ENCODE measurements around the gene DMBT1. TPM values are rescaled to one million over a fixed set of nuclear protein-coding genes. Genes with fewer than 3 reads are reported as not detected.

DMBT1 gene
- total and polyA plus RNA-seq, 2 of the 4 experiments (the other 2 are of a cell fraction) = under 0.01 TPM; not detected in 1

DNA sequence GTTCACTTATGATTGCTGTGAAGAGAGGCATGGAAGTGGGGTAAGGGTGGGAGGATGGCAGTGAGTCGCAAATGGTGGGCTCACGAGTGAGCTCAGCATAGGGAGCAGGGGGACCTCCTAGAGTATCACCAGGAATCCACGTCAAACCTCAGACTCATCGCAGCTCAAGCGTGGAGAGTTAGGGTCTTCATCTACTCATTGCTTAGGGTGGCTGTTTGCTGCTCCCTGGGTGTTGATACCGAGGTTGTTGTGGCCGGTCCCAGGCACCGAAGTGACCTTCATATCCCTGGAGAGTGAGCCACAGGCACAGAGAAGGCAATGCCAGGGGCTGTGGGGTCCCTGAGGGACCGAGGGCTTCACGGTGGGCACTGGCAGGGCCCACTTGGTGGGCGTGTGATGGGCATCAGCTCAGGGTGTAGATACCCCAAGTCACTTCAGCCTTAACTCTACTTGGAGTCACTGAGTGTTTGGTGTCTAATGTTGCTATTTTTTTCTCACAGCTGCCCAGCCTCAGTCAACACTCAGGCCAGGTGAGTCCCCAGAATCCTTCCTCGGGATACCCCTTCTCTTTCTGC lies 16.8 kb downstream of the DMBT1 start:
- no peak overlapping the region for H2BK20ac ChIP-seq (ENCODE audit: low read depth, low read length)
- no peak overlapping the region for H3K27ac ChIP-seq (ENCODE audit: insufficient read depth, low read length)
- intact Hi-C loops (cut with micrococcal nuclease) = no loop called here
- no peaks in the 10 kb centered on the region for H3K9me1 ChIP-seq (ENCODE audit: insufficient read depth, low read length)
- in situ Hi-C loops (cut with MboI; ENCODE audit: low sequenced_read_pairs) = loop anchor here (10.0 kb wide), 1 partner anchor 233 kb away; no protein-coding TSS in a partner anchor
- H3K14ac ChIP-seq (replicated peaks; ENCODE audit: low read depth, low read length) = no peak overlapping the region
- no peaks in the 10 kb centered on the region for H3K4me1 ChIP-seq (ENCODE audit: control insufficient read depth, insufficient read depth, low read length)
- H3K56ac ChIP-seq (ENCODE audit: extremely low read depth, insufficient read depth, low read length) = no peak overlapping the region
- H2AK9ac ChIP-seq (replicated peaks; ENCODE audit: low read depth, low read length, poor library complexity) = peak overlapping the region; percentile 72
- no peak overlapping the region for H4K91ac ChIP-seq (ENCODE audit: insufficient read depth, low read depth, low read length)
- H2AK5ac ChIP-seq (ENCODE audit: low read depth, low read length) = no peak overlapping the region
- no peaks in the 10 kb centered on the region for H3K36me3 ChIP-seq (ENCODE audit: control insufficient read depth, insufficient read depth, low read length)
- no peak overlapping the region for H4K8ac ChIP-seq (ENCODE audit: low read depth in 2 of 2, low read length in 2 of 2)
- TF ChIP-seq SMC3 (IDR thresholded peaks at IDR 0.05; ENCODE audit: low read depth, low read length) = no peak
- no peak for TF ChIP-seq RAD21 (IDR thresholded peaks at IDR 0.05; ENCODE audit: low read length)
- TF ChIP-seq NFE2L2 (IDR thresholded peaks at IDR 0.05; ENCODE audit: low read depth, low read length) = no peak
- no peak for TF ChIP-seq MAZ (IDR thresholded peaks at IDR 0.05; ENCODE audit: borderline replicate concordance, low read depth, low read length)
- TF ChIP-seq POLR2A (IDR thresholded peaks at IDR 0.05; ENCODE audit: low read depth, low read length) = no peak
- no peak for TF ChIP-seq RCOR1 (IDR thresholded peaks at IDR 0.05; ENCODE audit: insufficient replicate concordance, low read length)
- TF ChIP-seq, protein P1, sequence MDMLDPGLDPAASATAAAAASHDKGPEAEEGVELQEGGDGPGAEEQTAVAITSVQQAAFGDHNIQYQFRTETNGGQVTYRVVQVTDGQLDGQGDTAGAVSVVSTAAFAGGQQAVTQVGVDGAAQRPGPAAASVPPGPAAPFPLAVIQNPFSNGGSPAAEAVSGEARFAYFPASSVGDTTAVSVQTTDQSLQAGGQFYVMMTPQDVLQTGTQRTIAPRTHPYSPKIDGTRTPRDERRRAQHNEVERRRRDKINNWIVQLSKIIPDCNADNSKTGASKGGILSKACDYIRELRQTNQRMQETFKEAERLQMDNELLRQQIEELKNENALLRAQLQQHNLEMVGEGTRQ (IDR thresholded peaks at IDR 0.05; ENCODE audit: low read depth, low read length) = no peak
- no peak for TF ChIP-seq BHLHE40 (IDR thresholded peaks at IDR 0.05; ENCODE audit: low read depth, low read length)
- TF ChIP-seq FOS (IDR thresholded peaks at IDR 0.05; ENCODE audit: low read depth, low read length) = no peak
- TF ChIP-seq CEBPB (IDR thresholded peaks at IDR 0.05; ENCODE audit: low read depth, low read length) = no peak
- no peak for TF ChIP-seq MAFK (IDR thresholded peaks at IDR 0.05; ENCODE audit: low read depth, low read length)
- TF ChIP-seq, protein P2, sequence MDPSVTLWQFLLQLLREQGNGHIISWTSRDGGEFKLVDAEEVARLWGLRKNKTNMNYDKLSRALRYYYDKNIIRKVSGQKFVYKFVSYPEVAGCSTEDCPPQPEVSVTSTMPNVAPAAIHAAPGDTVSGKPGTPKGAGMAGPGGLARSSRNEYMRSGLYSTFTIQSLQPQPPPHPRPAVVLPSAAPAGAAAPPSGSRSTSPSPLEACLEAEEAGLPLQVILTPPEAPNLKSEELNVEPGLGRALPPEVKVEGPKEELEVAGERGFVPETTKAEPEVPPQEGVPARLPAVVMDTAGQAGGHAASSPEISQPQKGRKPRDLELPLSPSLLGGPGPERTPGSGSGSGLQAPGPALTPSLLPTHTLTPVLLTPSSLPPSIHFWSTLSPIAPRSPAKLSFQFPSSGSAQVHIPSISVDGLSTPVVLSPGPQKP (IDR thresholded peaks at IDR 0.05; ENCODE audit: borderline replicate concordance, low read depth, low read length) = no peak
- no peak for TF ChIP-seq RFX5 (IDR thresholded peaks at IDR 0.05; ENCODE audit: low read depth, low read length)
- no peak for TF ChIP-seq CHD1 (IDR thresholded peaks at IDR 0.05; ENCODE audit: low read depth, low read length)
- H4K20me1 ChIP-seq (ENCODE audit: insufficient read depth, low read length) = no peaks in the 10 kb centered on the region
- no peak overlapping the region for H2BK120ac ChIP-seq (ENCODE audit: low read depth, low read length)
- POLR2A ChIA-PET (ENCODE audit: unreplicated experiment) = no interaction called here
- H3K4ac ChIP-seq (ENCODE audit: low read depth, low read length) = no peak overlapping the region
- H3K27me3 ChIP-seq (ENCODE audit: control insufficient read depth, insufficient read depth, low read length) = no peaks in the 10 kb centered on the region; the same call in 1 of the 2 replicates
- no peak overlapping the region for H3K18ac ChIP-seq (ENCODE audit: low read depth, low read length)
- no peaks in the 10 kb centered on the region for H3K79me1 ChIP-seq (ENCODE audit: low read depth in 1 of 2, low read length in 2 of 2)
- no peaks in the 10 kb centered on the region for H3K9me3 ChIP-seq (ENCODE audit: control insufficient read depth, insufficient read depth, low read length)
- WGBS, 2 experiments (ENCODE audit: extremely low coverage in 2 of 2, insufficient read length in 1 of 2) = 30% methylated on average over 3 of the region's 12 CpGs; no CpG with 5 or more reads in 1 of the 2 experiments
- no peak overlapping the region for H3K4me2 ChIP-seq (ENCODE audit: low read depth, low read length)
- H4K5ac ChIP-seq (ENCODE audit: low read depth, low read length) = no peak overlapping the region
- no peak overlapping the region for H3K9ac ChIP-seq (ENCODE audit: low read depth, low read length)
- H2BK5ac ChIP-seq (ENCODE audit: low read depth, low read length, poor library complexity, severe bottlenecking) = no peak overlapping the region
- peak overlapping the region; percentile 43 for H2AFZ ChIP-seq (replicated peaks; ENCODE audit: low read length, poor library complexity)
- dilution Hi-C loops (cut with HindIII; ENCODE audit: low sequenced_read_pairs, unreplicated experiment) = no loop called here
- no peak overlapping the region for H3K4me3 ChIP-seq (ENCODE audit: insufficient read depth, low read depth, low read length)
- no TSS peak for BruUV-seq (replicated peaks)
- DNase-seq = no peak
- no peak overlapping the region for H2BK15ac ChIP-seq (ENCODE audit: low read depth, low read length)
- no peak for ATAC-seq (ENCODE audit: low read depth)
- CTCF ChIA-PET = no interaction called here
- no peak overlapping the region for H3K23ac ChIP-seq (ENCODE audit: low read depth, low read length)

Measured in IMR-90 (cell line).